SK-N-SH treated with all-trans-retinoic acid at 6 μM for 48 hours (cell line): ENCODE data around the gene SGMS2.

Experiments
- ATAC-seq: fragments of 200-7000 bp; cut with Tn5 transposase; 3 replicates; pipeline ENCODE4 v1.9.1; 2020; ENCODE audit warnings: mild to moderate bottlenecking, moderate library complexity
- ARNTL ChIP-seq: fragments of 450-650 bp; formaldehyde crosslinking; IDR thresholded peaks from 2 replicates; pipeline ENCODE4 v1.5.0; 2020; ENCODE audit warnings: low read depth, mild to moderate bottlenecking, moderate library complexity, borderline replicate concordance
- BACH2 ChIP-seq: fragments of 250-450 bp; sonication (Bioruptor Pico); IDR thresholded peaks from 2 replicates; pipeline ENCODE4 v1.9.0; 2021; ENCODE audit warnings: mild to moderate bottlenecking, borderline replicate concordance
- ESRRG ChIP-seq: fragments of 250-450 bp; sonication (Bioruptor Pico); IDR thresholded peaks from 2 replicates; pipeline ENCODE4 v1.6.1; 2021; ENCODE audit warnings: mild to moderate bottlenecking
- GLIS3 ChIP-seq: fragments of 250-450 bp; sonication (Bioruptor Pico); IDR thresholded peaks from 2 replicates; pipeline ENCODE4 v1.5.0; 2020; ENCODE audit warnings: mild to moderate bottlenecking, moderate library complexity
- ISL1 ChIP-seq: fragments of 250-450 bp; sonication (Bioruptor Pico); IDR thresholded peaks from 2 replicates; pipeline ENCODE4 v2.1.2; 2022; ENCODE audit warnings: mild to moderate bottlenecking, moderate library complexity
- OSR1 ChIP-seq: fragments of 250-450 bp; sonication (Bioruptor Pico); IDR thresholded peaks from 2 replicates; pipeline ENCODE4 v1.8.0; 2022; ENCODE audit warnings: moderate library complexity, mild to moderate bottlenecking, inconsistent platforms
- PPARA ChIP-seq: fragments of 250-450 bp; sonication (Bioruptor Pico); IDR thresholded peaks from 2 replicates; pipeline ENCODE4 v1.5.0; 2020; ENCODE audit warnings: mild to moderate bottlenecking, borderline replicate concordance
- SNAI2 ChIP-seq: fragments of 250-450 bp; sonication (Bioruptor Pico); IDR thresholded peaks from 2 replicates; pipeline ENCODE4 v1.5.0; 2020; ENCODE audit warnings: mild to moderate bottlenecking, moderate library complexity
- TCF4 ChIP-seq: fragments of 250-450 bp; sonication (Bioruptor Pico); IDR thresholded peaks from 2 replicates; pipeline ENCODE4 v1.8.0; 2021; ENCODE audit warnings: mild to moderate bottlenecking, moderate library complexity, borderline replicate concordance
- TOX ChIP-seq: fragments of 250-450 bp; sonication (Bioruptor Pico); IDR thresholded peaks from 2 replicates; pipeline ENCODE4 v1.8.0; 2021; ENCODE audit warnings: mild to moderate bottlenecking, moderate library complexity, borderline replicate concordance
- TSHZ2 ChIP-seq: fragments of 250-450 bp; sonication (Bioruptor Pico); IDR thresholded peaks from 2 replicates; pipeline ENCODE4 v1.5.0; 2020; ENCODE audit warnings: mild to moderate bottlenecking, moderate library complexity
- ZC3H10 ChIP-seq: fragments of 250-450 bp; sonication (Bioruptor Pico); IDR thresholded peaks from 2 replicates; pipeline ENCODE4 v1.5.1; 2021; ENCODE audit warnings: mild to moderate bottlenecking, moderate library complexity
- ZFP3 ChIP-seq: fragments of 250-450 bp; sonication (Bioruptor Pico); IDR thresholded peaks from 2 replicates; pipeline ENCODE4 v1.5.0; 2020; ENCODE audit warnings: mild to moderate bottlenecking, moderate library complexity
- ZFP30 ChIP-seq: fragments of 450-650 bp; formaldehyde crosslinking; IDR thresholded peaks from 2 replicates; pipeline ENCODE4 v1.5.0; 2022; ENCODE audit warnings: mild to moderate bottlenecking, moderate library complexity
- ZNF565 ChIP-seq: fragments of 450-650 bp; formaldehyde crosslinking; conservative IDR thresholded peaks from 2 replicates; pipeline ENCODE4 v1.5.0; 2020; ENCODE audit warnings: low read depth, mild to moderate bottlenecking, moderate library complexity
- ZNF70 ChIP-seq: fragments of 450-650 bp; formaldehyde crosslinking; IDR thresholded peaks from 2 replicates; pipeline ENCODE4 v1.5.0; 2020; ENCODE audit warnings: mild to moderate bottlenecking, moderate library complexity
- ZNF8 ChIP-seq: fragments of 450-650 bp; formaldehyde crosslinking; IDR thresholded peaks from 2 replicates; pipeline ENCODE4 v1.5.0; 2020; ENCODE audit warnings: mild to moderate bottlenecking, moderate library complexity
- TF ChIP-seq, protein P1 (sequence below): fragments of 250-450 bp; sonication (Bioruptor Pico); IDR thresholded peaks from 2 replicates; pipeline ENCODE4 v1.5.1; 2020; ENCODE audit warnings: low read depth, mild to moderate bottlenecking, moderate library complexity
- TF ChIP-seq, protein P2 (sequence below): fragments of 250-450 bp; sonication (Bioruptor Pico); IDR thresholded peaks from 2 replicates; pipeline ENCODE4 v1.8.0; 2021; ENCODE audit warnings: low read depth, mild to moderate bottlenecking, moderate library complexity, borderline replicate concordance

Gene SGMS2

DNA sequence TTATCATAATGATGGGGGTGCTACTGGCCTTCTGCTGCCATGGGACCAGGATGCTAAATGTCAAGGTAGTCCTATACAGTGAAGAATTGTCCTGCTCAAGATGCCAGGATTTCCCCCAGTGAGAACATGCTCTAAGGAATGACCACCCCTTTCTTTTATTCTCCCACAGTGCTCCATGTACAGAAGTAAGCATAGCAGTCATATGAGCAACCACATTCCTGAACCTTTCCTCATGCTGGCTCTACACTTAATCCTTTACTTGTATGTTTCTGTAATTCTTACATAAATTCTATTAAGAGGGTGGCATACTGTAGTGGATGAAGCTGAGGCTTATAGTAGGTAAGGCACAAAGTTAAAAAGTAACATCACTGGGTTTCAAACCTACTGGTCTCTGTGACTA, 126.8 kb downstream of the SGMS2 start:
- TF ChIP-seq ARNTL (CRISPR knock-in tag) (no peak), SNAI2 (CRISPR knock-in tag) (no peak), TOX (CRISPR knock-in tag) (no peak), GLIS3 (CRISPR knock-in tag) (no peak), TSHZ2 (CRISPR knock-in tag) (no peak), TCF4 (CRISPR knock-in tag) (no peak), ISL1 (CRISPR knock-in tag) (no peak), ESRRG (CRISPR knock-in tag) (no peak), BACH2 (CRISPR knock-in tag) (no peak), PPARA (CRISPR knock-in tag) (no peak), ZFP3 (CRISPR knock-in tag) (no peak), ZNF8 (CRISPR knock-in tag) (no peak), ZNF70 (CRISPR knock-in tag) (no peak), ZC3H10 (CRISPR knock-in tag) (no peak), OSR1 (no peak), ZNF565 (CRISPR knock-in tag) (no peak)
- TF ChIP-seq, protein P1, sequence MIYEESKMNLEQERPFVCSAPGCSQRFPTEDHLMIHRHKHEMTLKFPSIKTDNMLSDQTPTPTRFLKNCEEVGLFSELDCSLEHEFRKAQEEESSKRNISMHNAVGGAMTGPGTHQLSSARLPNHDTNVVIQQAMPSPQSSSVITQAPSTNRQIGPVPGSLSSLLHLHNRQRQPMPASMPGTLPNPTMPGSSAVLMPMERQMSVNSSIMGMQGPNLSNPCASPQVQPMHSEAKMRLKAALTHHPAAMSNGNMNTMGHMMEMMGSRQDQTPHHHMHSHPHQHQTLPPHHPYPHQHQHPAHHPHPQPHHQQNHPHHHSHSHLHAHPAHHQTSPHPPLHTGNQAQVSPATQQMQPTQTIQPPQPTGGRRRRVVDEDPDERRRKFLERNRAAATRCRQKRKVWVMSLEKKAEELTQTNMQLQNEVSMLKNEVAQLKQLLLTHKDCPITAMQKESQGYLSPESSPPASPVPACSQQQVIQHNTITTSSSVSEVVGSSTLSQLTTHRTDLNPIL (CRISPR knock-in tag), result no peak
- TF ChIP-seq, protein P2, sequence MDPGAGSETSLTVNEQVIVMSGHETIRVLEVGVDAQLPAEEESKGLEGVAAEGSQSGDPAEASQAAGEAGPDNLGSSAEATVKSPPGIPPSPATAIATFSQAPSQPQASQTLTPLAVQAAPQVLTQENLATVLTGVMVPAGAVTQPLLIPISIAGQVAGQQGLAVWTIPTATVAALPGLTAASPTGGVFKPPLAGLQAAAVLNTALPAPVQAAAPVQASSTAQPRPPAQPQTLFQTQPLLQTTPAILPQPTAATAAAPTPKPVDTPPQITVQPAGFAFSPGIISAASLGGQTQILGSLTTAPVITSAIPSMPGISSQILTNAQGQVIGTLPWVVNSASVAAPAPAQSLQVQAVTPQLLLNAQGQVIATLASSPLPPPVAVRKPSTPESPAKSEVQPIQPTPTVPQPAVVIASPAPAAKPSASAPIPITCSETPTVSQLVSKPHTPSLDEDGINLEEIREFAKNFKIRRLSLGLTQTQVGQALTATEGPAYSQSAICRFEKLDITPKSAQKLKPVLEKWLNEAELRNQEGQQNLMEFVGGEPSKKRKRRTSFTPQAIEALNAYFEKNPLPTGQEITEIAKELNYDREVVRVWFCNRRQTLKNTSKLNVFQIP (CRISPR knock-in tag), result no peak
- ATAC-seq, result peak; percentile 78

DNA sequence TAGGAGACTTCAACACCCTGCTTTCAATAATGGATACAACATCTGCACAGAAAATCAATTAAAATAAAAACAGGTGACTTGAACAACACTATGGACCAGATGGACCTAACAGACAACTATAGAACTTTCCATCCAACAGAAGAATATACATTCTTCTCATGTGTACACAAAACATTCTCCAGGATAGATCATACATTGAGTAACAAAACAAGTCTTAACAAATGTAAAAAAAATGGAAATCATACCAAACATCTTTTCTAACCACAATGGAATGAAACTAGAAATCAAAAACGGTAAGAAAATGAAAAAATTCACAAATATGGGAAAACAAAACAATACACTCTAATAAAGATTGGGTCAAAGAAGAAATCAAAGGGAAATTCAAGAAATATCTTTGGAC, 131.3 kb downstream of the SGMS2 start:
- no peak for ATAC-seq
- TF ChIP-seq, protein P2 (CRISPR knock-in tag), result no peak
- no peak for TF ChIP-seq ESRRG (CRISPR knock-in tag)
- TF ChIP-seq TOX (CRISPR knock-in tag), result no peak
- no peak for TF ChIP-seq ZNF8 (CRISPR knock-in tag)
- TF ChIP-seq SNAI2 (CRISPR knock-in tag), result no peak
- TF ChIP-seq ZFP30 (CRISPR knock-in tag), result no peak
- TF ChIP-seq TSHZ2 (CRISPR knock-in tag), result no peak
- no peak for TF ChIP-seq ZC3H10 (CRISPR knock-in tag)
